Measurements from ENCODE around the gene SH3TC1.

The SH3TC1 gene

DNA sequence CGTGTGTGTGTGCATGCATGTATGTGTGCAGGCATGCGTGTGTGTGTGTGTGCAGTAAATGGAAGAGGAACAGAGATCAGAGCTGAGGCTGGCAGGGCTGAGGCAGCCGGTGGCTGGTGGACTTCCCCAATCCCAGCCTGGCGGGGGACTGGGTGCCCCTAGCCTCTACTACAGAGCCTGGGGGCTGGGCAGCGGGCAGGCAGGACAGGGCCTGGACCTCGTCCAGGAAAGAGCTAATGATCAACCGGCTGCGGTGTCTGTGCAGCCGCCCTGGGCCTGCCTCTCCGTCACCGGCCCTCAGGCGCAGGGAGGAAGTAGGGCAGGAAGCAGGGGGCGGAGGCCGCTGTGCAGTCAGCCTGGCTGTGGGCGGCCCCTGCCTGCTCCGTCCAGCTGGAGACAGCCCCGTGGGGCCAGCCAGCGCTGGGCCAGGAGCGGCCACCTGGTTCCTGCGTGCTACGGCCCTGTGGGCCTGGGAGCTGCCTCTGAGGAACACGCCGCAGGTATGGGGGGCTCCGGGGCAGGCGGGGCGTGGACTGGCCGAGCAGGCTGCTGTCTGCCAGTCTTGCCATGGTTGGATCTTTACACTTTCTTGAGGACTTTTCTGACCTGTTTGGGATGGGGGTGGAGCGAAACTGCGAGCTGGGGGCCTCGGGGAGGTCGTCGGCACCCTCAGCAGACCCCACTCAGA is at the start of gene SH3TC1:
Gene SH3TC1 (plus strand): TSS at position 385 of the 688 bp plus-strand sequence. CDS start 5,905 bp downstream, outside the sequence.
- in situ Hi-C loops (cut with MboI; ENCODE audit: low sequenced_read_pairs): no loop called here

DNA sequence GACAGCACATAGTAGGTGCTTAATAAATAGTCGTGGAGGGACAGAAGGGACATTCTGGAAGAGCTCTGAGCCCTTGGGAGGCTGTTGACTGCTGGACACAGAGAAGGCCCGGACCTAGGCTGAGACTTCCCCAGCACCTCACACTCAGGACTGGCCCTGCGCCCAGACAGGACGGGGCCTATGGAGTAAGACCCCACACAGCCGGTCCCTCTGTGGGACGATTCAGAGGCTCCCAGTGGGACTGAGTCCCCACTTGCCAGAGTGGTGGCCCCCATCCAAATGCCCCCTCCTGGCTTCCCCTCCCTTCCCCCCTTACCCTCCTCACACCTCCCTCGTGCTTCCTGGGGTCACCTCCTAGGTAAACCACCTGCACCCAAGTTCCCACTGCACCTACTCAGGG is 49.4 kb upstream of the SH3TC1 start:
- in situ Hi-C loops (cut with MboI; ENCODE audit: low sequenced_read_pairs): no loop called here

DNA sequence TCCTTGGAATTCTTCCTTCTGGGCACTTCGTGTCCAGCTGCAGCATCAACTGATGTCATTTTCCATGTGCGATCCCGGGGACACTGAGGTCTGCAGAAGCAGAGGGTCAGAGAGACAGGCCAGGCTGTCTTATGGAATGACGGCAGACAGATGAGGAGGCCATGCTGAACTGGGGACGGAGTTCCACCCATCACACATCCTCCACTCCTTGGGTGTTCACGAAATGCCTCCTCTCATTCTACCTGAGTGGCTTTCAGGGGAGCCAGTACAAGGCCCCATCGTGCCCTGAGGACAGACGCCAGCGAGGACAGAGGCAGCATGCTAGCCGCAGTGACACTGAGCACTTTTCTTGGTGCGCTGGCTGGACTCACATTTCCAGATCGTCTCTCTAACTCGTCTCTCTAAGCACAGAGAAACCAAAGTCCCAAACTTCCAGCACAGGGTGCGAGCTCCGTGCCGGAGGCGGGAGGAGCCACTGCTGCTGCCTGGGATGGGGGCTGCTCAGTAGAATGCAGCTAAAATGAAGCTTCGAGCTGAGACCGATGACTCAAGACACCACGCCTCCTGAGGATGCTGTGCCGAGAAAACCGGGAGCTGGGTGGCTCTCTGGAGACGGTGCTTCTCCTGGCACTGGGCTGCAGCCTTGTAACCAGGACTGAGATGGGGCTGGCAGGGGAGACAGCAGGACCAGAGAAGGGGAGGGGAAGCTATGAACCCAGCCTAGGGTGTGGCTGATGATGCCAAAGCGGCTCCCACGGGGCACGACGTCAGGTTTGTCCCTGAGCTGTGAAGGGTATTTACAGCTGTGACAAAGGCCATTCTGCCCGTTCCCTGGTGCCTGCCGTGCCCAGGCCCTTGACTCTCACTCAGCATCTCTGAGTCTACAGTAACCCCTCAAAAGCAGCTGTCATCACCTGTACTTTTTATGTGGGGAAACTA is 48.7 kb upstream of the SH3TC1 start:
- in situ Hi-C loops (cut with MboI; ENCODE audit: low sequenced_read_pairs): no loop called here

DNA sequence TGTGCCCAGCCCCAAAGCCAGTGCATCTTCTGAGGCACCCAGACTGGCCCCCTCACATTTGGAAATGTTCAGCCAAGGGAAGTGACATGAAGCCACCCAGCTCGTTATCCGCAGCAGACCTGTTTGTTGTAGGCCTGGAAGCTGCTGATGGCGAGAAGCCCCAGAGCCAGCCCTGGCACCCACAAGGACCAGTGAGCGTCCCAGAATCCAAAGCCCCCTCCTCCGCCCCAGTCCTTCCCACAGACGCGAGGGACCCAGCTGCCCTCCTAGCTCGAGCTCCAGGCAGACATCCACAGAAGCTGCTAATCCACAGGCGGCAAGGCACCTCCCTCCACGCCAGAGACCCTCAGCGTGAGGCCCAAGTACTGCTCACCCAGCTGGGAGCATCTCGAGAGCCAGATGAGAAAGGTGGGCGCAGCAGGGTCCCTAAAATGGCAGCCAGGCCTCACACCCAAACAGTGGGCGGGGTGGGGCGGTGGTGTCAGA is 47.9 kb upstream of the SH3TC1 start:
- in situ Hi-C loops (cut with MboI; ENCODE audit: low sequenced_read_pairs): no loop called here

DNA sequence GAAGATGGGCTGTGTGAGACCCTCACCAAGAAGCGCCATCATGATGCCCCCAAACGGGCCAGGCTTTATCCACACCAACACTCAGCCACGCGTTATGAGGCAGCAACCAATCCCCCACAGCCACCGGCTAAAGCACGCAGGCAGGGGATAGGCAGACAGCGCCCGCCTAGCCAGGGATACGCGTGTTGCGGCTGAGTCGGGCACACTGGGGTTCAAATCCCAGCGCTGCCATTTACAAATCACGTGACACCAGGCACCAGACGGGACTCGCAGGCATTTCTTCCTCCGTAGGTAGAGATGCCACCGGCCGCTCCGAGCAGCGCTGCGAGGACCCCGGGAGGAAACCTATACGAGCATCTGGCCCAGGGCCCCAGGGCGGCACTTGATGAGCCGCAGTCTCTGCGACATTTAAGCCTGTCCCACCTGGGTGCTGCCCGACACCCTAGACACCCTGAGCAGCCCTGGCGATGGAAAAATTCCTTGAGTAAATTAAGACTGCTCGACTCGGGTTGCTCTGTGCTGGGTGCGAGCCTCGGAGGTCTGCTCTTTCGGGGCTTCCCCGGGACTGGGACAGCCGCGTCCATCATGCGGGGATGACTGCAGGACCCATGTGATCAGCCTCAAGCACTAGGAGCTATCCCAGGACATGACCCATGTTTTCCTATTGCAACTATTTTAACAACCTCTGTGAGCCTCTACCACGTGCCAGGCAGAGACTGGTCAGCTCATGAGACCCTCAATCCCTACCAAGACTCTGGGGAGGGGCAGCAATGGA is 46.8 kb upstream of the SH3TC1 start:
- in situ Hi-C loops (cut with MboI; ENCODE audit: low sequenced_read_pairs): no loop called here

DNA sequence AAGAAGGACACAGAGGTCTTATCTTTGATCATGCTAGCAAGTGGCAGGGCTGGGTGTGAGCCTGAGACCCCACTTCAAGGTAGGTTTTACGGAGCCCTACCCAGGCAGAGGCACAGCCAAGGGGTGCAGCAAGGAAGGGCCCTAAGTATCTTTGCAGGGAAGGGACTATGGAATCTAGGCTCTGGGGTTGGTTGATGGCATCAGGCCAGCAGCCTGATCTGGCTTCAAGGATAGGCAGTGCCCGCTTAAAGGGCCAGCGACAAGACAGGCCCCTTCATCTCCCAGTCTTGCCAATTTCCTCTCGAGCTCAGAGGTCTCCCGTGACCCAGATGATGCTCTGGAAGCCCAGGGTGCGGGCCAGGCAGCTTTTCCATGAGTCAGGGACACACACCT is 46.2 kb upstream of the SH3TC1 start:
- in situ Hi-C loops (cut with MboI; ENCODE audit: low sequenced_read_pairs): no loop called here

DNA sequence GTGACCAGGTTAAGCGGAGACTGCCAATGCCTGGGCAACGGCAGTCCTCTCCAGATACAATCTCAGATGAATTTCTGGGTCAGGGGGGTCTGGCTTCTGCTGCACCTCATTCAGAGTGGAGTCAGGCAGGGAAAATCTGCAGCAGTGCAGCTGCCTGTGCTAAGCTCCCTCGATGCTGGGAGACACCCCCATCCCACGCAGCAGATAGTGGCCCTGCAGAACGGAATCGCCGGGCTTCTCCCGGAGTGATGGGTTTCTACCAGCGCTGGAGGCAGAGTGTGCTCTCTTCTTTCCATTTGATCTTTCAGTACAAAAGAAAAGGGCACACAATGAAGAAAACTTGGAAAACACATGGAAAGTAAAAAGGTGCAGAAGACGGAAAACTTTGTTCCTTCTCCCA is 45.6 kb upstream of the SH3TC1 start:
- in situ Hi-C loops (cut with MboI; ENCODE audit: low sequenced_read_pairs): no loop called here

DNA sequence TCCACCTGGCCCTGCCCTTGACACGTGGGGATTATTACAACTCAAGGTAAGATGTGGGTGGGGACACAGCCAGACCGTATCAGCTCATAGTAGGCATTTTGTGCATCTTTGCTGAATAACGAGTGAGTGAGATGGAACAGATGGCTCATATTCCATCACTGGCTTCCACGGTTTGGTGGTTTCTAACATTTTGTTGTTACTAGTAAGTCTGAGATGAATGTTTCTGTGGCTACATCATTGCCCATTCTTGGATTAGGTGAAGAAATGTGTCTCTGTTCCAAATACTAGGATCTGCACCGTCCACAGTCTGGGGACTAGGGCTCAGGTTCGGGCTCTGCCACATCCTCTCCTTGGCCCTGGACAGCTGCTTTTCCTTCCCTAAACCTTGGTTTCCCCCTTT is 44.0 kb upstream of the SH3TC1 start:
- in situ Hi-C loops (cut with MboI; ENCODE audit: low sequenced_read_pairs): no loop called here

DNA sequence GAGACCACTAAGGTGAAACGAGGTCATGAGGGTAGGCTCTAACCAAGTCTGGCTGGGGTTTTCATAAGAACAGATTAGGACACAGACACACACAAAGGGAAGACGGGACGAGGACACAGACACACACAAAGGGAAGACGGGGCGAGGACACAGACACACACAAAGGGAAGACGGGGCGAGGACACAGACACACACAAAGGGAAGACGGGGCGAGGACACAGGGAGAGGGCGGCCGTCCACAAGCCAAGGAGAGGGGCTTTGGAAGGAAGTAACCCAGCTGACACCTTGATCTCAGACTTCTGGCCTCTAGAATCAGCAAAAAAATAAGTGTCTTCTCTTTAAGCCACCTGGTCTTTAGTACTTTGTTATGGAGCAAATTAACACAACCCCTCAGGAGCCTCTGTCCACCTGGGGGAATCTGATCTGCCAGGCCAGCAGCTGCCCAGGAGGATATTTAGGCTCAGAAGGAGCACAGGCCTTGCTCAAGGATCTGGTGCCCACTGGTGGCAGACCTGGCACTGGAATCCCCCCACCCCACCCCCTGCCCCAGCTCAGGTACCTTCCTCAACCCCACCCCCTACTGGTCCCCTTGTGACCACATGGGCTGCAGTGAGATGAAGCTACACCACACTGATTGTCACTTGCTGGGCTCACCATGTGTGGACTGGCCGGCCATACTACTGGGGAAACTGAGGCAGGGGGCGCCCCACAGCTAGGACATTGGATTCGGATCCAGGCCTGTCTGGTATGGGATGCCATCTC is 43.2 kb upstream of the SH3TC1 start:
- in situ Hi-C loops (cut with MboI; ENCODE audit: low sequenced_read_pairs): no loop called here

DNA sequence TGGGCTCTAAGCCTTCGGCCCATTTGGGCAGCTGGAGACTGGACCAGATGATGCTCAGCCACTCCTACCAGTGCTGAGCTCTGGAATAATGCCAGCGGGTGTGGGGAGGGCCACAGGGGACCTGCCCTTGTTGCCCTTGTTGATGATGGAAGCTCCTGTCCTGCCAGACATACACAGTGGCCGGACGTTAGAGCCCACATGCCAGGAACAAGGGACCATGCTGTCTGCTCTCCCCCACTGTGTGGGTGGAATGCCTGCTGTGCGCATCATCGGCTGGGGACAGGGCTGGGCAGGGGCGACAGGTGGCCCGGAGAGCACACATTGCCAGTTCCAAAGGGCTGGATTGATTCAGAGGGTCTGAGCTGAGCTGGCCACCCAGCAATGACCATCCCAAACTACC is 42.5 kb upstream of the SH3TC1 start:
- in situ Hi-C loops (cut with MboI; ENCODE audit: low sequenced_read_pairs): no loop called here

DNA sequence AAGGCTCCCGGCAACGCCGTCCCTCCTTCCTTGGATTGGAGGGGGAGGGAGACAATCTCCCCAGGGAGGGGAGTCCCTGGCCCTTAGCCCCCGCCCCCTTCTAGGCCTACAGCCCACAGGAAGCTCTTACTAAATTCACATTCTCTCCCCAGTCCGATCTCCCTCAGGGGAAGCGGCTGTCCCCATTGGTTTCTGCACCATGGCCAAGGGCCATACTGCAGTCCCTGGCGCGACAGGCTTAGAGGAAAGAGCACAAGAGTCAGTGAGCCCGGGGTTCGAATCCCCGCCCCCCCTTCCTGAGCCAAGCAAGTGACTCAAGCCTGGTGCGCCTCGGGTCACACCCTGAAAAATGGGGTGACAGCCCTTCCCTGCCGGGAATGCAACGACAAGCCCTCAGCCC is 41.6 kb upstream of the SH3TC1 start:
- in situ Hi-C loops (cut with MboI; ENCODE audit: low sequenced_read_pairs): no loop called here

DNA sequence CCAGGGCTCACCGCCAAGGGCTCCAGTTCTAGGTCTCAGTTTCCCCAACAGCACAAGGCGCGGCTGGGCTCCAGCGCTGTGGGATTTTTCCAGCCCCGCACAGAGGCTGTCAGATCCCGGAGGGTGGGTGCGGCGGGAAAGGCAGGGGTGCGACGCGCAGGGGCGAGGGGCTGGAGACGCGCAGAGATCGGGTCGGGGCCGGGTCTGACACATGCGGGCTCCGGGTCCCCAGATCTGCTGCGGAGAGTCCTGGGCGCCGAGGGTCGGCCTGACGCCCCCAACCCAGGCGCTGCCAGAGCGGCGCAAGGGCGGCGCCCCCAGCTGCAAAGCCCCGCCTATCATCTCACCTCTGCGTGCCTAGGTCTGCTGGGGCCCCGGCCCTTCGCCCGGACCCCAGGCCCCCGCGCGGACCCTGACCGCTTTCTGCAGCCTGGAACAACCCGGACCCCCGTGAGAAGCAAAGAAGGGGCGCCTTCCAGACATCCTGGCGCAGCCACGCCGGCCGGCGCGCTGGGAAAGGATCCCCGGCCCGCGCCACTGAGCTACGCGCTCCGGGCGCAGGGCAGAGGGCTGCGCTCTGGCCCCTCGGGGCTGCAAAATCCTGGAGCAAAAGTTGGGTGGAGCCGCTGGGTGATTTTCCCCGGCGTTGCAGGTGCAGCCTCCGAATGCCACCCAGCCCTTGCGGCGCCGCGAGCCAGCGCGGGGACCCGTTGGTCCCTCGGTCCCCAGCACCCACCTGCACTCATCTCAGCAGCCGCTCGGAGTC is 41.0 kb upstream of the SH3TC1 start:
- in situ Hi-C loops (cut with MboI; ENCODE audit: low sequenced_read_pairs): no loop called here

DNA sequence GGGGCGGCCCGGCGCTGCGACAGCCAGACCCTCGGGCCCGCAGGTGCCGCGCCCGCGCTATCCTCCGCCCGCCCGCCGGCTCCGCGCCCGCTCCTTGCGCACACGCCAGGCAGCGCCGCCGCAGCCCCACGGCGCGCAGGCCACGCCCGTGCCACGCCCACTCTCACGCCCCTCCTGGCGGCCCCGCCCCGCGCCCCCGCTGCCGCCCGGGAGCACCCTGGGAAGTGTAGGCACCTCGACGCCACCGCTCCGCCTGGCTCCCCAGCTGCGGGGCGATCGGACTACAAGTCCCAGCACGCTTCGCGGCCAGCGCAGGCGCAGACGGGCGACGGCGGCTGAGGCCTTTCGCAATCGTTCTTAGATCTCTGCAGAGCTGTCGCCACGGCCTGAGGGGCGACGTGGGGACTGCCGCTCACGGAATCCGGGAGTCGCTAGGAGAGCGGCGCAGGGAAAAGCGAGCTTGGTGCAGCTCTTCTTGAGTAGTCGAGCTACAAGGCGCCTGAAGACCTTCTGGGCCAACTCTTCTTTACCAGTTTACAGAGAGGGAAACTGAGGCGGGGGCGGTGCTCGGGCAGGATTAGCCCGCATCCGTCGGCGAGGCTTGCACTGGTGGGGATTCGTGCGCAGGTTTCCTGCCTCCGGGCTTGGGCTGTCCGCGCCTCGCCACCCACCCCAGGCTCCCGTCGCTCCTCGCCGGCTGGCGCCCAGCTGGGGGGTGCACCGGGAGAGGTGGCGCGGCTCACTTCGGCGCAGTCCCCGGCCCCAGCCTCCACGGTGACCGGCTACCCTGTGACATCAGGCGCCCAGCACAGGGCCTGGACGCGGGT is 40.2 kb upstream of the SH3TC1 start, which contains the start of gene ABLIM2:
Gene ABLIM2 (minus strand): TSS at position 104 of the 827 bp plus-strand sequence. CDS start 124 bp downstream, outside the sequence.
- in situ Hi-C loops (cut with MboI; ENCODE audit: low sequenced_read_pairs): no loop called here

DNA sequence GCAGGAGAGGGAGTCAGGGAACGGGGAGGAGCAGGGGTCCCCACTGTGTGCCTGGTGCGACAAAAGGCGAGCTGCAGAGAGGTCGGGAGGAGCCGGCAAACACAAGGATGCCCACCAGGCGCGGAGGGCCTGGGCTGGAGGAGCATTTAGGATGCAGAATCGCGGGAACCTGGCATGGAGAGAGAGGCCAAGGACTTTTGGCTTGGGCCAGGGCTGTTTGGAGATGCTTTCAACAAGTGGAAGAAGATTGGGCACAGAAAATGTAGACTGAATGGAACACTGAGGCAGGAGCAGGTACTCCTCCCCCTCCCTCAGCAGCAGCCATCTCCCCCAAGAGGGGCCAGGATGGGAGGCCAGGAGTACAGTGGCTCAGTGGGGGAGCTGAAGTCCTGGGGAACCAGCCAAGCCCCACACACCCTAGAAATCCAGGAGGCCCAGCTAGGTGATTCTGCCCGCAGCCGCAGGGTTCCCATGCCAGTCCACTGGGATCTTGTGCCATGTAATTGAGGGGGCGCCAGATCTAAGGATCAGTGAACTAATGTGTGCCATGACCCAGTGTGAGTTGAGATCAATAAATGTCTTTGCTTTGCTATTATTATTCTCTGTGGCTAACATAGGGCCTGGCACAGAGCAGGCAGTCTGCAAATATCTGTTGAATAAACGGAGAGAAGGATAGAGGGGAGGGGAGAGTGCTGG is 39.4 kb upstream of the SH3TC1 start:
- in situ Hi-C loops (cut with MboI; ENCODE audit: low sequenced_read_pairs): no loop called here

DNA sequence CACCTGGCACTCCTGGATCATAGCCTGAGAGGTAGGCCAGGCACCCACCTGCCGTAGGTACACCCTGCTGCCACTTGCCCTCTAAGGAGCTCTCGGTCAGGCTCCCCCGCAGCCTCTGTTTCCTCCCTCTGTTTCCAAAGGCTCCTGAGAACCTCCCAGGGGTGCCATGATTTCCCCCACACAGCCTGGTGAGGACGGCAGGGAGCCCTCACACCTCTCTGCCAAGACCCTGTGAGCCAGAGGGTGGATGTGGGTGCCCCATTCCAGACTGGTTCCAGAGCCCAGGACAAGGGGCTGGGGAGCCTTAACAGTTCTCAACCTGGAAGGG is 38.9 kb upstream of the SH3TC1 start:
- in situ Hi-C loops (cut with MboI; ENCODE audit: low sequenced_read_pairs): no loop called here

DNA sequence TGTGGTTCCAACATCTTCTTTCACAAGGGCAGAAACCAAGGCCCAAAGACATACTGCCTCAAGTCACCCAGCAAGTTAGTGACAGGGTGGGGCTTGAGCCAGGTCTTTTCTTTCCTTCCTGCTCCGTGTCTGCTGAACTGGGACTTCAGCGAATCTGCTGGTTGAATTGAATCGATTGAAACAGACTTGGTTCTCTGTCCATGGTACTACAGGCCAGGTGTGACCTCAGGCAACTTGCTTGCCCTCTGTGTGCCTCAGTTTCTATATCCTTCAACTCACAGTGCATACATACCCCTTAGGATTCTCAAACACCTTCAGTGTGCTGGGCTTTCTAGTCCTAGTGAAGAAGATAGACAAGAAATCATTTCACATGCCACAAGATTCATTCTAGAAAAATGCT is 38.5 kb upstream of the SH3TC1 start:
- in situ Hi-C loops (cut with MboI; ENCODE audit: low sequenced_read_pairs): no loop called here

DNA sequence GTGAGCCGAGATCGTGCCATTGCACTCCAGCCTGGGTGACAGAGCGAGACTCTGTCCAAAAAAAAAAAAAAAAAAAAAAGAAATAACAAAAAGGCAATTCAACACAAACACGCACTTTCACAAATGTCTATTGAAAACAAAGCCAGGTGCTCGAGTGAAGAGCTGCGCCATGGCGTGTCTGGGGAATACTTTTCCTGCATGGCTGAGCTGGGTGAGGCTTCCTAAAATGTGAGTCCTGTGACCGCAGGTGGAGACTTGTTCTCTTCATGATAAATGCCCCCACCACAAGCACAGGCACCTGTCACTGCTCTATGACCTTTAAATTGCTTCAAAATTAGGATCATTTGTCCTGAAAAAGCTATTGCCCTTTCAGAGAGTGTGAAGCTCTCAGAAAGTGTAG is 36.5 kb upstream of the SH3TC1 start:
- in situ Hi-C loops (cut with MboI; ENCODE audit: low sequenced_read_pairs): no loop called here

DNA sequence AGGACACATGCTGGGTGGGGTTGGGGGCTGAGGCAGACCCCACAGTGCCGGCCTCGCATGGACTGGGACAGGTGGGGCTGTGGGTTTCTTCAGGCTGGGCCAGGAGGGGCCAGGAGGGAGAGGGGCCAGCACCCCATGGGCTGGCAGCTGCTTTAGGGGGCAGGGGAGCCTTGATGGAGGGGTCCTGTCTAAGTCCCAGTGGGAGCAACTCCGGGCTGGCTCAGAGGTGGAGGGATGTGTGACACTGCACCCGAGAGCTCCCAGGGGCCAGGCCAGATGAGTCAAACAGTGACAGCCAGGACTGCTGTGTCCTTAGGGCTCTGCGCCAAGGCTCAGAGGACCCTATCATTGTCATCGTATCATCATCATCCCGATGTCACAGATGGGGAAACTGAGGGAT is 36.1 kb upstream of the SH3TC1 start:
- in situ Hi-C loops (cut with MboI; ENCODE audit: low sequenced_read_pairs): no loop called here
